H7 (cell line): ENCODE results near the gene AFDN. TPM values are rescaled to one million over a fixed set of nuclear protein-coding genes. Genes with fewer than 3 reads are reported as not detected.

ENCODE experiments used
- DNase-seq: peaks from one replicate; pipeline ENCODE4 v3.0.0; 2012
- H3K27me3 ChIP-seq: 2 replicates; pipeline ENCODE4 v1.6.0; 2011; ENCODE audit warnings: mild to moderate bottlenecking, low read length; ENCODE audit not compliant: control insufficient read depth, insufficient read depth
- H3K36me3 ChIP-seq: replicated peaks from 2 replicates; pipeline ENCODE4 v1.5.1; 2011; ENCODE audit warnings: low read length; ENCODE audit not compliant: control insufficient read depth, insufficient read depth
- H3K4me3 ChIP-seq: 2 replicates; pipeline ENCODE4 v1.5.1; 2011; ENCODE audit warnings: low read depth, mild to moderate bottlenecking, control low read depth, low read length, moderate library complexity; ENCODE audit not compliant: insufficient read depth
- total RNA-seq: library from RNA; depleted of rRNA; stranded (reverse); fragments of >200 nt; shearing (Covaris generic); gene quantifications from 2 replicates; pipeline ENCODE4 v1.2.3, GENCODE V29; 2014

AFDN gene
- total RNA-seq, 1 experiment from 2014 or later = 67.6 TPM

DNA sequence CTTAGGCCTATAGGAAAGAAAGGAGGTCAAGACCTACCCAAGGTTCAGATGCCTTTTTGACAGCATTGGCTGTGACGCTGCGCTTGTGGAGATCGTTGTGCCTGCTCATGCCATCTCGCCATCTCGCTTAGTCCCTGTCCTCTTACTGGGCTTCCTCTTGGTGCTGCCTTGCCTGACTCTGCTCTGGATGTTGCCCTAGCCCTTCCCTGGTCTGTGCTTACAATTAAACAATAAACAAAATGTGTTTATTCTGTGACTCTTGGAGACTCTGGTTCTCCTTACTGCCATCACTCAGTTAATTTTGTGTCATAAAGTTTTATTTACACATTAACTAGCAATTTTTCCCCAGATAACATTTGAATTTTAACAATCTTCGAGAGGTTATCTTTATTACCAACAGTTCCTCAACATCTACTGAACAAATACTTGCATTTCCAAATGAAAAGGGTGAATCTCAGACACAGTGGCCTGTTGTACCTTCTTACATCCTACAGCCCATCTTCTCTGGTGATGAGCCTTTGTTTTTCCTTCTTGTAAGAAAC, 11.6 kb downstream of the AFDN start:
- Histone ChIP-seq H3K27me3 (no peaks in the 10 kb centered on the region), H3K4me3 (no peak overlapping the region), H3K36me3 (no peaks in the 10 kb centered on the region)
- DNase-seq = no peak

DNA sequence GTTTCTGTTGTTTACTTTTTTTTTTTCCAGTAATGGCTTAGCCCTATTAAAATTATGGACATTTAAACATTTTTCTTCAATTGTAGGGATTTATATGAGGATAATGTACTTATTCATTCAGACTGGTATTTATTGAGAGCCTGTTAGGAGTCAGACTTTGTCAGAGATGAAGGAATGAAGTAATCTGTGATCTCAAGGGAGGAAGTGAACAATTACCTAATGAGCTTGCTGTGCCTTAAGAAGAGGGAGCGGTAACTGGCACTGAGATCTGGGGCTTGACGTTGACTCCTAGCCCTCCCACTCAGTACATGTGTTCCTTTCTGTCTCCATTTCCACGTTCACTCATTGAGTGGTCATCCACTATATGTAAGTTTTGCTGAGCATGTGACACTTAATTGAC, 12.6 kb downstream of the AFDN start:
- DNase-seq = no peak
- no peaks in the 10 kb centered on the region for H3K27me3 ChIP-seq
- no peak overlapping the region for H3K4me3 ChIP-seq
- H3K36me3 ChIP-seq = no peaks in the 10 kb centered on the region

DNA sequence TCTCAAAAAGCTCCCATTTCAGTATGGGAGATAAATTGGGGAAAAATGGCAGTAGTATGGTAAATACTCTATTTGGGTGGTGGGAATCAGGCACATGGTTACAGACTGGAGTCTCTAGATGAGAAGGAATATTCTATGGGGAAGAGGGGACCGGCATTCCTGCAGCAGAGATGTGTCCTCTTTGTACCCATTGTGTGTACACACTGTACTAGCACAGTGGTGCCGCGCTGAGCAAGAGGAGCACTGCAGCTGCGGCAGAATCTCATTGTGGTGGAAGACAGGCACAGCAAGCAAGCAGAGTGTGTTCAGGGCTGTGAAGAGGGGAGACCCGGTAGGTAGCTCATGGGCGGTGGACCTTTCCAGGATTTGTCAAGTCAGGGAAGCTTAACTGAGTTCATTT, 13.0 kb downstream of the AFDN start:
- DNase-seq = no peak
- H3K27me3 ChIP-seq = no peaks in the 10 kb centered on the region
- no peaks in the 10 kb centered on the region for H3K36me3 ChIP-seq
- H3K4me3 ChIP-seq = no peak overlapping the region

DNA sequence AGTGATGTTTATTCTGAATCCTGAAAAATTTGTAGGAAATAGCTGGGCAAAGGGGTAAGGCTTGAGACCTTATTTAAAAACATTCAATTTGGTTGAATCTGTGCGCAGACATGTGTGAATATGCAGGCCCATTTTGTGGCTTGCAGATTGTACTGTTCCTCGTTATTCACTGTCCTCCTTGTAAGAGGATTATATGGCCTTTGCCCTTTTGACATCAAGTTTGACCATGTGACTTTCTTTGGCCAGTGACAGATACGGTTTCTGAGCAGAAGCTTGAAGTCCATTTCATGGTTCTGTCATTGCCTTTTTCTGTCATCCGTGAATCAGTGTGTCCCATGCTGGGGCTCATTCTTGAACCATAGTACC, 13.4 kb downstream of the AFDN start:
- H3K36me3 ChIP-seq = no peaks in the 10 kb centered on the region
- no peaks in the 10 kb centered on the region for H3K27me3 ChIP-seq
- no peak for DNase-seq
- no peak overlapping the region for H3K4me3 ChIP-seq

DNA sequence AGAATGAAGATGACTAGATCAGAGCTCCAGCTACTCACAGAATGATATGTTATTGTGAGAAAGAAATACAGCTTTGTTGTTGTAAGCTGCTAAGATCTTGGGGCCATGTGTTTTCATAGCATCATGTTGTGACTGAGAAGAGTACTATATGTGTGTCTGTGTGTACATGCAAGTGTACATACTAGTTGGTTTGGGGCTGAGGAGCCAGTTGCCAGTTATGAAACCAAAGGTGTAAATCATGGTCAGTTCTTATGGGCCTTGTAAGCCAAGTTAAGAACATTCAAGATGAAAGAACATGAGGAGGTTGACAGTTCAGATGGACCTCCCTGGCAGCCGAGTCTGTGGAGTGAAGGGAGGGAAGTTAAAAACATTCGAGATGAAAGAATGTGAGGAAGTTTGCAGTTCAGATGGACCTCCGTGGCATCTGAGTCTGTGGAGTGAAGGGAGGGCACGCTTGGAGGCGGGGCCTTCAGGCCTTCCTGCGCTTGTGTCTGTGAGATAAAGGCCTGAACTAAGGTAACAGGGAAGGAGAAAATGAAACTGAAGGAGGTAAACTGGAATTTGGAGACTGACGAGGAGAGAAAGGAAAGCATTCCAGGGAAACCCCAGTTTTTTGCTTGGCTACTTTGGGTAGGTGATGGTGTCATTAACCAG, 13.9 kb downstream of the AFDN start:
- DNase-seq = no peak
- Histone ChIP-seq H3K4me3 (no peak overlapping the region), H3K27me3 (no peaks in the 10 kb centered on the region), H3K36me3 (no peaks in the 10 kb centered on the region)

DNA sequence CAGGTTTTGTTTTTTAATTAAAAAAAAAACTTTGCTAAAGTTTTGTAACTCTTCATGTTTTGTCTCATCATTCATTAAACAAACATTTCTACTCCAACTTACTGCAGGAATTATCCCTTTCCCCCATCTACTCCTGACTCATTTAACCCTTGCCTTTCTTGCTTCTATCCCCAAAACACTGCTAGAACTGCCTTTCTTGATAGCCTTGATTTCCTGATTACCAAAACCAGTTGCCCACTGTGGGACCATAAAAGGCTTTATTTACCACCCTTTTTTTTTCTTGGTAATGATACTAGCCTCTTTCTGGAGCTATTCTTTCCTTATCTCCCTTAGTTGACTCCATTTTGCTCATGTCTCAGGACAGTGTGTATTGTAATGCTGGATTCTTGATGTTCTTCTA, 15.3 kb downstream of the AFDN start:
- Histone ChIP-seq H3K27me3 (no peaks in the 10 kb centered on the region), H3K36me3 (no peaks in the 10 kb centered on the region), H3K4me3 (no peak overlapping the region)
- no peak for DNase-seq

DNA sequence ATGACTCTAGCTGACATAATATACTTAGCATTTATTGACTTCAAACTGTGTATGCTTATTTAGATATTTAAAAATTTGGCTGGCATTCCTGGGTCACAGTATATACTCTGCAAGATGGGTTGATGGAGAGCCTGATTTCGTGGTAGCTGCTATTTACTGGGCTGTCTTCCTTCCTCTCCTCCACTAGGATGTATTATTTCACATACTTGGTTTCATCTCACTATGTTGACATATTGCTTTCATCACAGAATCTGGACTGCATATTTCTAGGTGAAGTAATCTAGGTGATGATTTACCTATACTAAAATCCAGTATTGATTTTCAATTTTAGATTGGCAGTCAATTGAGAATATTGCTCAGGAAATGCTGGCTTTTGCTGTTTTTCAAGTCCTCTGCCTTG, 15.7 kb downstream of the AFDN start:
- H3K4me3 ChIP-seq = no peak overlapping the region
- DNase-seq = no peak
- no peaks in the 10 kb centered on the region for H3K36me3 ChIP-seq
- H3K27me3 ChIP-seq = no peaks in the 10 kb centered on the region

DNA sequence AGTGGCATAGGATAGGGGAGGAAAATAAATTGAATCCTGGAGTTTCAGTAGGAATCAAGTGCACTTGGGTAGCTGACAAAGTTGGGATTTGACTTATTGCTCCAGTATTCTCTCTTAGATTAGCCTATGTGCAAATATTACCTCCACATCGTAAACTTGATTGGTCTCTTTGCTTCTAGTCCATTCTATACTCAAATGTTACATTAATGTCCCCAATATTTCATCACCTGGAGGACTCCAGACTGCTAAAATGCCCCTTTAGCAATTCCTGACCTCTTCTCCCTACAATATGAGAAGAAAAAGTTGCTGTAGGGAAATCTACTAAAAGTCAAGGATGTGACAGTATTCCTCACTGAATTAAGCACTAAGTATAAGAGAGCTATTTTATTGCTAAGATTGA, 16.3 kb downstream of the AFDN start:
- no peaks in the 10 kb centered on the region for H3K36me3 ChIP-seq

DNA sequence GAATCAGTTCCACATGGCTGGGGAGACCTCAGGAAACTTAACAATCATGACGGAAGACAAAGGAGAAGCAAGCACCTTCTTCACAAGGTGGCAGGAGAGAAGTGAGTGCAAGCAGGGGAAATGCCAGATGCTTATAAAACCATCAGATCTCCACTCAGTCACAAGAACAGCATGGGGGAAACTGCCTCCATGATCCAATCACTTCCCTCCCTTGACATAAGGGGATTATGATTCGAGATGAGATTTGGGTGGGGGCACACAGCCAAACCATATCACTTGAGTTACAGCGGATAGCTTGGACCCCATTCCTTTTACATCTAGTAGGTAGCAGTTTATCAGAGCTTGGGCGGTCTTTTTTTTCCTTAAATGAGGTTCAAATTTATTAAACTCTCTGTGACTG, 19.1 kb downstream of the AFDN start:
- no peaks in the 10 kb centered on the region for H3K27me3 ChIP-seq
- no peaks in the 10 kb centered on the region for H3K36me3 ChIP-seq
- no peak overlapping the region for H3K4me3 ChIP-seq
- DNase-seq = no peak

More for the DNA sequence above, 16.3 kb downstream of the AFDN start:
- Histone ChIP-seq H3K27me3 (no peaks in the 10 kb centered on the region), H3K4me3 (no peak overlapping the region)
- DNase-seq = no peak

DNA sequence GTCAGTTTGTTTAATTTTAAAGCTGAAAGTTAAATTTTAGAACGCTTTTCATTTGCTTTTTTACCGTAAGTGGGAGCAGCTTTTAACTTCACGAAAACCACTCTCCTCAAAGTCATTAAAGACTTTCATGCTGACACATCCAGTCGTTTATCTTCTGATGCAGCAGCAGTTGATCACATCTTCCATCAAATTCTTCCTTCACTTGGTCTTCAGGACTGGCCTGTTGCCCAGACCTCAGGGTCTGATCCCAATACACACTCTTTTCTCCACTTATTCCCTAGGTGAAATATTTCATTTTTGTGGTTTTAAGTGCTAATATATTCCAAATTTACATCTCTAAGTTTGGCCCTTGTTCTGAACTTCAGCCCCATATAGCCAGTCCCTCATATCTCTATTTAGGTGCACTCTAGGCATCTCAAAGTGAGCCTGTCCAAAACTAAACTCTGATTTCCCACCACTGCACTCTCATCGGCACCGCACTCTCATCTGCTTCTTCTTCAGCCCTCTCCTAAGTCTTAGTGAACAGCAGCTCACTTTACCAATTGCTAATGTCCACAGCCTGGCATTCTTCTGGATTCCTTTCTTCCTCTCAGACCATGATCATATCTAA, 20.4 kb downstream of the AFDN start:
- Histone ChIP-seq H3K4me3 (no peak overlapping the region), H3K27me3 (no peaks in the 10 kb centered on the region), H3K36me3 (no peaks in the 10 kb centered on the region)
- no peak for DNase-seq

DNA sequence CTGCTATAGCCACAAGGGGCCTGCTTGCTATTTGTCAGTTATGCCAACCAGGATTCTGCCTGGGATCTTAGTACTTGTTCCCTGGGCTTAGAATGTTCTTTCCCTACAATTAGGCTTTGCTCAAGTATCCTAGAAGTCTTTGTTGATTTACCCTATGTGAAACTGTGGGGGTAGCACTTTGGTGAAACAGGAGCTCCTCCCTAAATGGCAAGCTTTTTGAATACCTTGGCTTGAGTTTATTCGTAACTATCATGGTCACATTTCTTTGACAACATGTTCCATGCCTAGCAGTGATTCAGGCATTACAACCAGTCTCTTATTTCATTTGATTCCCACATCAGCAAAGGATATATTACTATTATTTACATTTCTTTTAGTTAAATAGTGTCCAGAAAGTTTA, 21.2 kb downstream of the AFDN start:
- Histone ChIP-seq H3K36me3 (no peaks in the 10 kb centered on the region), H3K27me3 (no peaks in the 10 kb centered on the region), H3K4me3 (no peak overlapping the region)
- DNase-seq = no peak

DNA sequence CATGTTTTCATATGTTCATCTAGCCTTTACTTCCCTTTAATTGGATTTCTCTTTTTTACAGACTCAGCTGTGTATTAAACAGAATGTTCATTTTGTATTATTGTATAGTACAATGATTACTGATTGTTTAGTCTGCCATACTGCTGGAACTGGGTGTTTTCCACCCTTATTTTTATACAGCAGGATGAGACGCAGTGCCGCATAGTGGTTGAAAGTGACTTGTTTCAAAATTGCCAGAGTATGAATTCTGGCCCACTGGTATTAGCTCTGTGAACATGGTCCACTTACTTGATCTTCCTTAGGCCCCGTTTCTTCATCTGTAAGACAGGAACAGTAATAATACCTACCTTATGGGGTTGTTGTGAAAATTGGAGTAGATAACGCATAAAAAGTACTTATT, 22.1 kb downstream of the AFDN start:
- no peak overlapping the region for H3K4me3 ChIP-seq
- DNase-seq = no peak
- no peaks in the 10 kb centered on the region for H3K27me3 ChIP-seq
- no peaks in the 10 kb centered on the region for H3K36me3 ChIP-seq

DNA sequence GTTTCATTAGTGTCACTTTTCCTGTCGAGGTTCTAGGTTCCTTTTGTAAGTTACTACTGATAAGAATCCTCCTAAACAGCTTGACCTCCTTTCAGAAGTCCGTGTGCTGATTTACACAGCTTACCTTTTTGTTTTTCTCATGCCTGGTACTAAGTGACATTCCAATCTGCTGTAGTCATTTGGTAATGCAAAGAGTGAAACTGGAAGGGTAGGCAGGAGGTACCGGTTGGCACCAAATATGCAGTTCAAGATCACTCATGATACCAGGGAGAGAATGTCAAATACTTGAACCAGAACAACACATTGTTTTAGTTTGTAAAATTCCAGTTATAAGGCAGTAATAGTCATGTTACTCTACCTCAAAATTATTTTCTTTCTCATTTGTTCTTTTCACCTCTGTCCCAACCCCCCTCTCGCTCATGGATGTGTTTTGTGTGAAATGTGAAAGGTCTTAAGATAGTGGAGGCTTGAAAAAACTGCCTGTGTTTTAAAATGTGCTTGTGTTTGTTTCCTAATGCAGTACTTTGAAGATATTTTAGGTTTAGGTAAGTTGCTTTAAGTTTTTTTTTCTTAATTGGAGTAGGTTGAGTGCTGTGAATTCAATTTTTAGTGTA, 23.2 kb downstream of the AFDN start:
- no peaks in the 10 kb centered on the region for H3K27me3 ChIP-seq
- DNase-seq = no peak
- no peak overlapping the region for H3K4me3 ChIP-seq
- no peaks in the 10 kb centered on the region for H3K36me3 ChIP-seq

DNA sequence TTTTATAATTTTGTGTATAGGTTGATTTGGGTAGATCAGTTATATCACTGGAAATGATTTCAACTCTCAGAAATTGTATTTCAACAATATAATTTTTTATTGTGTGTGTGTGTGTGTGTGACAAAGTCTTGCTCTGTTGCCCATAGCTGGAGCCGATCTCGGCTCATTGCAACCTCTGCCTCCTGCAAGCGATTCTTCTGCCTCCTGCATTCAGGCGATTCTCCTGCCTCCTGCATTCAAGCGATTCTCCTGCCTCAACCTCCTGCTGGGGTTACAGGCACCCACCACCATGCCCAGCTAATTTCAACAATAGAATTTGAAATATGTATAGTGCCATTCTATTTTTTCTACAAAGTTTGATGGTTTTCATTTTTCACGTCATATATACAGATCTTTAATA, 24.1 kb downstream of the AFDN start:
- H3K36me3 ChIP-seq = no peaks in the 10 kb centered on the region
- H3K27me3 ChIP-seq = no peaks in the 10 kb centered on the region
- DNase-seq = no peak
- H3K4me3 ChIP-seq = no peak overlapping the region

DNA sequence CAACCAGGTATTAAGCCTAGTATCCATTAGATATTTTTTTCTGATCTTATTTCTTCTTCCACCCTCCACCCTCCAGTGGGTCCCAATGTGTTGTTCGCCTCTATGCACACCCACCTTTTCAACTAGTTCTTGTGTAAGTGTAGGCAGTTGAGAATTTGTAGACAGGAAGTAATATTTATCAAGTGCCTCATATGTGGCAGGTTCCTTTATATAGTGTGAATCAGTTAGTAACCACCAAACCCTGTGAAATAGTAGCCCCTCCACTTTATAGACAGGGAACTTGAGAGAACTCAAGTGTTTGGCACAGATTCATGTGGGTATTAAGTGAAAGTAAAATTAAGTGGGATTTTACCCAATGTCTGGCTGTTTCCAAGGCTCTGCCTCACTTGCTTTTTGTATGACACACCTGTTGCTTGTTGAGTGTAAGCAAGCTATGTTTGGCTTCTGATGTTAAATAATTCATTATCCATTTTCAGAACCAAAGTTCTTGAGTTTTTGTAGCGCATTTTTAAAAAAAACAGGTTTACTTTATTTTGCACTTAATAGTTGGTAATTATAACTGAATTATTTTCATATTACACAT, 24.8 kb downstream of the AFDN start:
- no peak for DNase-seq
- no peaks in the 10 kb centered on the region for H3K36me3 ChIP-seq
- no peaks in the 10 kb centered on the region for H3K27me3 ChIP-seq
- H3K4me3 ChIP-seq = no peak overlapping the region
